GM23338 (cell line): ENCODE results near the gene CRPPA. TPM values are rescaled to one million over a fixed set of nuclear protein-coding genes. Genes with fewer than 3 reads are reported as not detected.

ENCODE experiments used
- ATAC-seq: fragments of 200-7000 bp; cut with Tn5 transposase; 3 replicates; pipeline ENCODE4 v1.9.1; 2020
- DNase-seq: peaks from one replicate; pipeline ENCODE4 v3.0.0-alpha.2; 2015; ENCODE audit warnings: low spot score
- H2AFZ ChIP-seq: fragments of 200-600 bp; sonication (generic); 2 replicates; pipeline ENCODE4 v1.8.0; 2016; ENCODE audit warnings: antibody characterized with exemption, mild to moderate bottlenecking, moderate library complexity
- H3F3A ChIP-seq: fragments of 200-600 bp; sonication (generic); replicated peaks from 2 replicates; pipeline ENCODE4 v1.8.0; 2017; ENCODE audit warnings: antibody characterized with exemption, mixed run types, low read depth
- H3K27ac ChIP-seq: fragments of 200-600 bp; sonication (generic); 2 replicates; pipeline ENCODE4 v1.6.1; 2016; ENCODE audit warnings: low read depth
- H3K27me3 ChIP-seq: fragments of 200-600 bp; sonication (generic); 2 replicates; pipeline ENCODE4 v1.8.0; 2016; ENCODE audit warnings: mild to moderate bottlenecking, mixed run types, moderate library complexity; ENCODE audit not compliant: insufficient read depth
- H3K36me3 ChIP-seq: fragments of 200-600 bp; sonication (generic); 2 replicates; pipeline ENCODE4 v1.8.0; 2016; ENCODE audit warnings: mild to moderate bottlenecking; ENCODE audit not compliant: insufficient read depth
- H3K4me1 ChIP-seq: fragments of 200-600 bp; sonication (generic); 2 replicates; pipeline ENCODE4 v1.8.0; 2016; ENCODE audit warnings: mild to moderate bottlenecking, moderate library complexity; ENCODE audit not compliant: insufficient read depth
- H3K4me2 ChIP-seq: fragments of 200-600 bp; sonication (generic); 2 replicates; pipeline ENCODE4 v1.7.1; 2017; ENCODE audit warnings: mixed run types
- H3K4me3 ChIP-seq: fragments of 200-600 bp; sonication (generic); 2 replicates; pipeline ENCODE4 v1.6.1; 2016; ENCODE audit warnings: mixed run types
- H3K79me2 ChIP-seq: fragments of 200-600 bp; sonication (generic); replicated peaks from 2 replicates; pipeline ENCODE4 v1.8.0; 2017; ENCODE audit warnings: mild to moderate bottlenecking; ENCODE audit not compliant: insufficient read depth
- H3K9me2 ChIP-seq: fragments of 200-600 bp; sonication (generic); 2 replicates; pipeline ENCODE4 v1.8.0; 2017; ENCODE audit not compliant: insufficient read depth
- H4K20me1 ChIP-seq: fragments of 200-600 bp; sonication (generic); replicated peaks from 2 replicates; pipeline ENCODE4 v1.8.0; 2017; ENCODE audit warnings: mild to moderate bottlenecking; ENCODE audit not compliant: insufficient read depth
- H3K27ac Mint-ChIP-seq: 2 replicates; pipeline ENCODE4 v1.8.0; 2020; ENCODE audit warnings: inconsistent platforms, mild to moderate bottlenecking, moderate library complexity, mixed read lengths
- H3K27me3 Mint-ChIP-seq: 3 replicates; pipeline ENCODE4 v1.8.0; 2022; ENCODE audit warnings: low read depth, mild to moderate bottlenecking, moderate library complexity, mixed read lengths, inconsistent platforms; ENCODE audit not compliant: insufficient read depth, poor library complexity
- H3K36me3 Mint-ChIP-seq: 3 replicates; pipeline ENCODE4 v1.8.0; 2021; ENCODE audit warnings: low read depth, mild to moderate bottlenecking, inconsistent platforms, moderate library complexity, mixed read lengths
- H3K4me1 Mint-ChIP-seq: 3 replicates; pipeline ENCODE4 v1.8.0; 2020; ENCODE audit warnings: mild to moderate bottlenecking, inconsistent platforms, mixed read lengths
- H3K4me3 Mint-ChIP-seq: 3 replicates; pipeline ENCODE4 v1.8.0; 2021; ENCODE audit warnings: moderate library complexity, mild to moderate bottlenecking, inconsistent platforms, mixed read lengths
- H3K9me3 Mint-ChIP-seq: 3 replicates; pipeline ENCODE4 v1.8.0; 2020; ENCODE audit warnings: moderate library complexity, mild to moderate bottlenecking, inconsistent platforms, mixed read lengths
- CREB1 ChIP-seq: fragments of 250-450 bp; sonication (Bioruptor Pico); IDR thresholded peaks from 2 replicates; pipeline ENCODE4 v1.5.0; 2020; ENCODE audit warnings: low read depth, mild to moderate bottlenecking, moderate library complexity
- EZH2 ChIP-seq: fragments of 200-600 bp; sonication (generic); IDR thresholded peaks from one replicate; pipeline ENCODE4 v1.8.0; 2017; ENCODE audit warnings: antibody characterized with exemption, mild to moderate bottlenecking, low read depth; ENCODE audit not compliant: unreplicated experiment
- JUNB ChIP-seq: IDR thresholded peaks from one replicate; pipeline ENCODE4 v1.6.1; 2016; ENCODE audit warnings: antibody characterized with exemption; ENCODE audit not compliant: unreplicated experiment
- NANOG ChIP-seq: IDR thresholded peaks from 2 replicates; pipeline ENCODE4 v1.6.1; 2016; ENCODE audit warnings: antibody characterized with exemption, borderline replicate concordance
- REST ChIP-seq: IDR thresholded peaks from one replicate; pipeline ENCODE4 v1.6.1; 2018; ENCODE audit warnings: antibody characterized with exemption; ENCODE audit not compliant: unreplicated experiment
- ZNF331 ChIP-seq: fragments of 250-450 bp; sonication (Bioruptor Pico); IDR thresholded peaks from 2 replicates; pipeline ENCODE4 v1.5.0; 2020; ENCODE audit warnings: low read depth, mild to moderate bottlenecking, moderate library complexity
- ZNF462 ChIP-seq: fragments of 250-450 bp; sonication (Bioruptor Pico); IDR thresholded peaks from 2 replicates; pipeline ENCODE4 v1.5.0; 2020; ENCODE audit warnings: mild to moderate bottlenecking, moderate library complexity
- polyA plus RNA-seq: library from polyadenylated mRNA; unstranded; fragments of >200 nt; fragmentation: Nextera tagmentation; extraction: Ambion mirVana; gene quantifications from 2 replicates; pipeline ENCODE4 v1.2.1, GENCODE V29; 2016
- total RNA-seq: library from RNA; depleted of rRNA; stranded (reverse); fragments of >200 nt; shearing (Covaris generic); gene quantifications from 2 replicates; pipeline ENCODE4 v1.2.3, GENCODE V29; 2014
- TF ChIP-seq, protein P1 (sequence below): IDR thresholded peaks from 2 replicates; pipeline ENCODE4 v1.6.1; 2016; ENCODE audit warnings: antibody characterized with exemption
- TF ChIP-seq, protein P2 (sequence below), 2 experiments: fragments of 200-600 bp in 1 of 2; sonication (generic) in 1 of 2; conservative IDR thresholded peaks; 2 replicates each; pipeline versions ENCODE4 v1.5.1 to v1.6.1; 2016 to 2017; ENCODE audit warnings: antibody characterized with exemption in 2 of 2, low read depth in 2 of 2, mild to moderate bottlenecking in 2 of 2, moderate library complexity in 1 of 2

The CRPPA gene
- total and polyA plus RNA-seq, 2 experiments from 2014 or later: 0.45 to 0.73 TPM

DNA sequence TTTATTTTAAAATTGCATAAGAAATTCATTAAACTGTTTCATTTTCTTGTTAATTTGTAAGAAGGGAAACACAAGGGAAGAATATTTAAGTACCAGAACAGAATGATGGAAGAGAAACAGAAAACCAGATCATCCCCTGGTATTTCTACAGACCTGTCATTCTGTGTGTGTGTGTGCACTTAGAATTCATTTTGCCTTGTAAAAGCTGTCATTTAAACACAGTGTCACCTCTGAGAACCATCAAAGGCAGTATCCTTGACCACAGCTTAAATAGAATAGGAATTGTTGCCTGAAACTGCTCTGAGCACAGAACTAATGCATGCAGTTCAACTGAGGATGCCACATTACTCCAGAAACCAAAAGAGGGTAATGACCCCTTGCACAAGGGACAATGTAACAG lies 6.8 kb upstream of the CRPPA start:
- no peaks in the 10 kb centered on the region for H3K36me3 ChIP-seq
- no peaks in the 10 kb centered on the region for H3K79me2 ChIP-seq
- ATAC-seq (no peak), DNase-seq (no peak)
- TF ChIP-seq JUNB (no peak), NANOG (no peak), CREB1 (CRISPR knock-in tag) (no peak)
- Mint-ChIP-seq H3K27me3 (no peaks in the 10 kb centered on the region), H3K9me3 (no peaks in the 10 kb centered on the region), H3K4me3 (no peak overlapping the region), H3K27ac (no peak overlapping the region), H3K4me1 (no peaks in the 10 kb centered on the region), H3K36me3 (no peaks in the 10 kb centered on the region)
- no peaks in the 10 kb centered on the region for H3K9me2 ChIP-seq
- no peaks in the 10 kb centered on the region for H3F3A ChIP-seq
- H3K4me3 ChIP-seq: no peak overlapping the region
- no peaks in the 10 kb centered on the region for H4K20me1 ChIP-seq
- no peak overlapping the region for H3K4me2 ChIP-seq
- no peaks in the 10 kb centered on the region for H3K4me1 ChIP-seq
- no peak overlapping the region for H3K27ac ChIP-seq
- H3K27me3 ChIP-seq: no peaks in the 10 kb centered on the region
- H2AFZ ChIP-seq: no peak overlapping the region

DNA sequence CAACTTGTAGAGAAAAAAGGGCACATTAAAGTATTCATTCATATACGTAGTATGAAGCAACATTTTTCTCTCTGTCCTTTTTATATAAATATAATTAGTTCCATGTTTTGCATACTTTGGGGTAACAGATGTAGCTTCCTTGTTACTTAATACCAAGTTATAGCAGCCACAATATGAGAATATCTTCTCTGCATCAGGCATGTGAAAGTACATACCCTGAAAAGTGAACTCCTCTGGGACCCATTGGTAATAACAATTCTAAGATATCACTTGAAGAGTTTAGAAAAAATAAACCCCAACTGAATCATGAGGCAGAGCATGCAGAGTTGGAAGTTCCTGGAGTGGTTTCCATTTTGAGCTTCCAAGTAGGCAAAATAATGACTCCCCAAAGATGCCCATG lies 2.4 kb upstream of the CRPPA start:
- no peaks in the 10 kb centered on the region for H3K79me2 ChIP-seq
- peaks cover 6% of the 10 kb centered on the region for H3K4me1 ChIP-seq
- H3K27me3 ChIP-seq: peaks cover 23% of the 10 kb centered on the region
- DNase-seq (no peak), ATAC-seq (no peak)
- no peaks in the 10 kb centered on the region for H3F3A ChIP-seq
- H3K9me3 Mint-ChIP-seq: no peaks in the 10 kb centered on the region; the same call in 2 of the 3 replicates
- no peaks in the 10 kb centered on the region for H3K9me2 ChIP-seq
- H3K36me3 Mint-ChIP-seq: no peaks in the 10 kb centered on the region
- no peaks in the 10 kb centered on the region for H3K36me3 ChIP-seq
- no peak overlapping the region for H3K4me3 Mint-ChIP-seq
- H2AFZ ChIP-seq: no peak overlapping the region
- no peak overlapping the region for H3K4me3 ChIP-seq
- peaks cover 17% of the 10 kb centered on the region for H3K27me3 Mint-ChIP-seq
- no peaks in the 10 kb centered on the region for H4K20me1 ChIP-seq
- no peak overlapping the region for H3K4me2 ChIP-seq
- no peak overlapping the region for H3K27ac Mint-ChIP-seq
- H3K4me1 Mint-ChIP-seq: peaks cover 9% of the 10 kb centered on the region; the same call in 2 of the 3 replicates
- H3K27ac ChIP-seq: no peak overlapping the region
- TF ChIP-seq NANOG (no peak), ZNF331 (no peak), EZH2 (no peak), CREB1 (CRISPR knock-in tag) (no peak), ZNF462 (CRISPR knock-in tag) (no peak), REST (no peak)
- TF ChIP-seq, protein P1, sequence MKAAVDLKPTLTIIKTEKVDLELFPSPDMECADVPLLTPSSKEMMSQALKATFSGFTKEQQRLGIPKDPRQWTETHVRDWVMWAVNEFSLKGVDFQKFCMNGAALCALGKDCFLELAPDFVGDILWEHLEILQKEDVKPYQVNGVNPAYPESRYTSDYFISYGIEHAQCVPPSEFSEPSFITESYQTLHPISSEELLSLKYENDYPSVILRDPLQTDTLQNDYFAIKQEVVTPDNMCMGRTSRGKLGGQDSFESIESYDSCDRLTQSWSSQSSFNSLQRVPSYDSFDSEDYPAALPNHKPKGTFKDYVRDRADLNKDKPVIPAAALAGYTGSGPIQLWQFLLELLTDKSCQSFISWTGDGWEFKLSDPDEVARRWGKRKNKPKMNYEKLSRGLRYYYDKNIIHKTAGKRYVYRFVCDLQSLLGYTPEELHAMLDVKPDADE: no peak
- TF ChIP-seq, protein P2, sequence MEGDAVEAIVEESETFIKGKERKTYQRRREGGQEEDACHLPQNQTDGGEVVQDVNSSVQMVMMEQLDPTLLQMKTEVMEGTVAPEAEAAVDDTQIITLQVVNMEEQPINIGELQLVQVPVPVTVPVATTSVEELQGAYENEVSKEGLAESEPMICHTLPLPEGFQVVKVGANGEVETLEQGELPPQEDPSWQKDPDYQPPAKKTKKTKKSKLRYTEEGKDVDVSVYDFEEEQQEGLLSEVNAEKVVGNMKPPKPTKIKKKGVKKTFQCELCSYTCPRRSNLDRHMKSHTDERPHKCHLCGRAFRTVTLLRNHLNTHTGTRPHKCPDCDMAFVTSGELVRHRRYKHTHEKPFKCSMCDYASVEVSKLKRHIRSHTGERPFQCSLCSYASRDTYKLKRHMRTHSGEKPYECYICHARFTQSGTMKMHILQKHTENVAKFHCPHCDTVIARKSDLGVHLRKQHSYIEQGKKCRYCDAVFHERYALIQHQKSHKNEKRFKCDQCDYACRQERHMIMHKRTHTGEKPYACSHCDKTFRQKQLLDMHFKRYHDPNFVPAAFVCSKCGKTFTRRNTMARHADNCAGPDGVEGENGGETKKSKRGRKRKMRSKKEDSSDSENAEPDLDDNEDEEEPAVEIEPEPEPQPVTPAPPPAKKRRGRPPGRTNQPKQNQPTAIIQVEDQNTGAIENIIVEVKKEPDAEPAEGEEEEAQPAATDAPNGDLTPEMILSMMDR (conservative IDR thresholded peaks at IDR 0.05; ENCODE audit: low read depth in 2 of 2): no peak
